Measurements from ENCODE around the gene PCYOX1L.

PCYOX1L gene

GRCh38 chr5:149353911-149354310 is 3.9 kb upstream of the PCYOX1L start:
- Histone ChIP-seq H3K4me1 (ENCODE audit: control insufficient read depth in 1 of 2, insufficient read depth in 1 of 2, low read depth in 1 of 2, low read length in 1 of 2) (peaks cover 16 to 18% of the 10 kb centered on the region in 2 experiments), H3K9me3 (no peaks in the 10 kb centered on the region), H3K27ac (no peak overlapping the region), H3K4me3 (ENCODE audit: low read depth in 1 of 2, low read length in 1 of 2) (no peak overlapping the region), H3K36me3 (peaks cover 62% of the 10 kb centered on the region), H3K27me3 (no peaks in the 10 kb centered on the region)
- TF ChIP-seq CTCF (IDR thresholded peaks at IDR 0.05), result no peak

- TF ChIP-seq CTCF (IDR thresholded peaks at IDR 0.05), result no peak
Measured at GRCh38 chr5:149355688-149356087, 2.2 kb upstream of the PCYOX1L start.

GRCh38 chr5:149356391-149356790 is 1.5 kb upstream of the PCYOX1L start:
- Histone ChIP-seq H3K9me3 (no peaks in the 10 kb centered on the region), H3K27ac (no peak overlapping the region)

More at GRCh38 chr5:149355688-149356087, 2.2 kb upstream of the PCYOX1L start:
- peaks cover 44% of the 10 kb centered on the region for H3K36me3 ChIP-seq
- peaks cover 34 to 35% of the 10 kb centered on the region in 2 experiments for H3K4me1 ChIP-seq (ENCODE audit: control insufficient read depth in 1 of 2, insufficient read depth in 1 of 2, low read depth in 1 of 2, low read length in 1 of 2)
- H3K9me3 ChIP-seq, result no peaks in the 10 kb centered on the region
- no peak overlapping the region for H3K27ac ChIP-seq
- no peak overlapping the region for H3K4me3 ChIP-seq (ENCODE audit: low read depth in 1 of 2, low read length in 1 of 2)
- no peaks in the 10 kb centered on the region for H3K27me3 ChIP-seq

GRCh38 chr5:149358294-149358651 is 427 bp downstream of the PCYOX1L start:
- peak overlapping the region; percentile 82 for H3K27ac ChIP-seq
- TF ChIP-seq CTCF (IDR thresholded peaks at IDR 0.05), result no peak
- peak overlapping the region; percentile 71 to 87 for H3K4me3 ChIP-seq (ENCODE audit: low read depth in 1 of 2, low read length in 1 of 2)
- H3K4me1 ChIP-seq (ENCODE audit: control insufficient read depth in 1 of 2, insufficient read depth in 1 of 2, low read depth in 1 of 2, low read length in 1 of 2), result peaks cover 40 to 51% of the 10 kb centered on the region in 2 experiments
- no peaks in the 10 kb centered on the region for H3K27me3 ChIP-seq
- H3K9me3 ChIP-seq, result no peaks in the 10 kb centered on the region
- H3K36me3 ChIP-seq, result peaks cover 18% of the 10 kb centered on the region

More at GRCh38 chr5:149356391-149356790, 1.5 kb upstream of the PCYOX1L start:
- Histone ChIP-seq H3K4me3 (ENCODE audit: low read depth in 1 of 2, low read length in 1 of 2) (no peak overlapping the region), H3K36me3 (peaks cover 37% of the 10 kb centered on the region), H3K27me3 (no peaks in the 10 kb centered on the region), H3K4me1 (ENCODE audit: control insufficient read depth in 1 of 2, insufficient read depth in 1 of 2, low read depth in 1 of 2, low read length in 1 of 2) (peaks cover 40 to 42% of the 10 kb centered on the region in 2 experiments)
- TF ChIP-seq CTCF (IDR thresholded peaks at IDR 0.05), result no peak

GRCh38 chr5:149358868-149359495 is 1.1 kb downstream of the PCYOX1L start:
- no peaks in the 10 kb centered on the region for H3K27me3 ChIP-seq
- peaks cover 40 to 56% of the 10 kb centered on the region in 2 experiments for H3K4me1 ChIP-seq (ENCODE audit: control insufficient read depth in 1 of 2, insufficient read depth in 1 of 2, low read depth in 1 of 2, low read length in 1 of 2)
- H3K4me3 ChIP-seq (ENCODE audit: low read depth in 1 of 2, low read length in 1 of 2), result peak overlapping the region; percentile 71 to 87
- peak overlapping the region; percentile 82 for H3K27ac ChIP-seq
- TF ChIP-seq CTCF (IDR thresholded peaks at IDR 0.05), result no peak
- peaks cover 11% of the 10 kb centered on the region for H3K36me3 ChIP-seq
- no peaks in the 10 kb centered on the region for H3K9me3 ChIP-seq

Measured in neutrophil (primary cell).